K562 (cell line): Measurements from ENCODE around the gene SPATA25. TPM values are rescaled to one million over a fixed set of nuclear protein-coding genes. Genes with fewer than 3 reads are reported as not detected.

ENCODE experiments used
- CBX3 ChIP-seq, 2 experiments: IDR thresholded peaks; 1 replicate in 1 of 2; 2 replicates in 1 of 2; pipeline ENCODE4 v1.6.1; 2012; ENCODE audit warnings: inconsistent platforms in 2 of 2, low read length in 2 of 2, borderline replicate concordance in 1 of 2, control low read depth in 1 of 2
- CCNT2 ChIP-seq: IDR thresholded peaks from 2 replicates; pipeline ENCODE4 v1.6.1; 2011; ENCODE audit warnings: borderline replicate concordance, low read depth, mild to moderate bottlenecking, moderate library complexity, mixed read lengths, low read length; ENCODE audit not compliant: insufficient read length; ENCODE audit errors: extremely low read depth
- EGR1 ChIP-seq: fragments of 450-650 bp; conservative IDR thresholded peaks from 2 replicates; pipeline ENCODE4 v1.6.1; 2017; ENCODE audit warnings: mild to moderate bottlenecking
- GTF2E2 ChIP-seq: fragments of 200-800 bp; sonication (Bioruptor generic); IDR thresholded peaks from 2 replicates; pipeline ENCODE4 v1.6.1; 2016; ENCODE audit warnings: missing genetic modification characterization, missing compliant biosample characterization
- HDAC1 ChIP-seq, 2 experiments: fragments of 450-650 bp; IDR thresholded peaks; 2 replicates each; pipeline ENCODE4 v1.6.1; 2016 to 2017; ENCODE audit warnings: inconsistent platforms in 1 of 2, mild to moderate bottlenecking in 1 of 2, moderate library complexity in 1 of 2
- HDAC2 ChIP-seq: fragments of 450-650 bp; IDR thresholded peaks from 2 replicates; pipeline ENCODE4 v1.6.1; 2016; ENCODE audit warnings: mild to moderate bottlenecking
- KLF13 ChIP-seq: fragments of 450-650 bp; IDR thresholded peaks from 2 replicates; pipeline ENCODE4 v1.6.1; 2016; ENCODE audit warnings: missing genetic modification characterization, low read depth, mild to moderate bottlenecking, missing compliant biosample characterization, moderate library complexity, borderline replicate concordance
- KLF16 ChIP-seq: IDR thresholded peaks from 2 replicates; pipeline ENCODE4 v1.6.1; 2016; ENCODE audit warnings: antibody characterized with exemption
- LCOR ChIP-seq: sonication (generic); formaldehyde crosslinking; IDR thresholded peaks from 2 replicates; pipeline ENCODE4 v1.8.0; 2022; ENCODE audit warnings: mild to moderate bottlenecking, missing genetic modification reagents
- NR1H2 ChIP-seq: sonication (generic); formaldehyde crosslinking; IDR thresholded peaks from 2 replicates; pipeline ENCODE4 v1.4.0; 2020; ENCODE audit warnings: mild to moderate bottlenecking, missing genetic modification reagents
- NR4A1 ChIP-seq, 2 experiments: fragments of 250-450 bp in 1 of 2; fragments of 450-650 bp in 1 of 2; sonication (Bioruptor Pico) in 1 of 2; IDR thresholded peaks; 2 replicates each; pipeline versions ENCODE4 v1.4.0 to v1.6.1; 2016 to 2020; ENCODE audit warnings: mild to moderate bottlenecking in 2 of 2, missing compliant biosample characterization in 1 of 2, missing genetic modification characterization in 1 of 2, moderate library complexity in 1 of 2
- PML ChIP-seq: IDR thresholded peaks from 2 replicates; pipeline ENCODE4 v1.6.1; 2012; ENCODE audit warnings: low read length, inconsistent platforms
- SMC3 ChIP-seq: conservative IDR thresholded peaks from 2 replicates; pipeline ENCODE4 v1.6.1; 2011; ENCODE audit warnings: low read depth, low read length, improper control_type of control experiment; ENCODE audit not compliant: insufficient read depth
- SUPT5H ChIP-seq: fragments of 450-650 bp; IDR thresholded peaks from 2 replicates; pipeline ENCODE4 v1.6.1; 2016
- TAF9B ChIP-seq: fragments of 450-650 bp; IDR thresholded peaks from 2 replicates; pipeline ENCODE4 v1.6.1; 2018; ENCODE audit warnings: mild to moderate bottlenecking; ENCODE audit not compliant: partially characterized antibody
- TBP ChIP-seq: optimal IDR thresholded peaks from 2 replicates; pipeline ENCODE3; 2011; ENCODE audit warnings: low read depth, low read length, improper control_type of control experiment
- ZNF124 ChIP-seq: sonication (generic); formaldehyde crosslinking; IDR thresholded peaks from 2 replicates; pipeline ENCODE4 v1.8.1; 2022; ENCODE audit warnings: missing genetic modification reagents
- ZNF589 ChIP-seq: fragments of 200-800 bp; sonication (Bioruptor generic); IDR thresholded peaks from 2 replicates; pipeline ENCODE4 v1.6.1; 2016; ENCODE audit warnings: low read depth, missing genetic modification characterization, missing compliant biosample characterization
- ZNF764 ChIP-seq: fragments of 250-450 bp; sonication (Bioruptor Pico); IDR thresholded peaks from 2 replicates; pipeline ENCODE4 v1.4.0; 2020; ENCODE audit warnings: low read depth, mild to moderate bottlenecking, moderate library complexity
- polyA plus RNA-seq, 8 experiments: library from polyadenylated mRNA; depleted of rRNA in 4 of 8; stranded (reverse) in 5 of 8; unstranded in 3 of 8; fragments of >200 nt; fragmentation: Nextera tagmentation in 2 of 8; fragmentation: Illumina TruSeq in 1 of 8; extraction: Ambion mirVana in 2 of 8; extraction: Trizol in 1 of 8; gene quantifications; 2 replicates each; pipeline versions ENCODE4 v1.2.1 to v1.2.3, GENCODE V29; 2011 to 2014; ENCODE audit warnings: inconsistent platforms in 1 of 8, missing spikeins in 1 of 8
- total RNA-seq, 7 experiments: library from RNA; depleted of rRNA in 6 of 7; stranded (reverse); fragments of >200 nt in 6 of 7; fragmentation: Illumina TruSeq in 2 of 7; extraction: Trizol in 2 of 7; gene quantifications; 2 replicates each; pipeline versions ENCODE4 v1.2.1 to v1.2.3, GENCODE V29; 2011 to 2021; ENCODE audit warnings: low replicate concordance in 1 of 7
- TF ChIP-seq, protein P1 (sequence below): sonication (generic); IDR thresholded peaks from 2 replicates; pipeline ENCODE4 v1.6.1; 2016
- TF ChIP-seq, protein P2 (sequence below): sonication (generic); formaldehyde crosslinking; IDR thresholded peaks from 2 replicates; pipeline ENCODE4 v1.8.1; 2022; ENCODE audit warnings: missing genetic modification reagents
- TF ChIP-seq, protein P3 (sequence below), 2 experiments: fragments of 450-650 bp in 1 of 2; sonication (generic) in 1 of 2; formaldehyde crosslinking in 1 of 2; IDR thresholded peaks in 1 of 2; conservative IDR thresholded peaks in 1 of 2; 2 replicates each; pipeline versions ENCODE4 v1.6.1 to v1.8.1; 2016 to 2023; ENCODE audit warnings: mild to moderate bottlenecking in 2 of 2, moderate library complexity in 2 of 2, inconsistent platforms in 1 of 2, missing genetic modification reagents in 1 of 2

The SPATA25 gene
- total and polyA plus RNA-seq, 9 of the 15 experiments (the other 6 are each of a cell fraction or from before 2014, with no cell fraction given), result 0.21 to 0.95 (median 0.53) TPM; not detected in 3

DNA sequence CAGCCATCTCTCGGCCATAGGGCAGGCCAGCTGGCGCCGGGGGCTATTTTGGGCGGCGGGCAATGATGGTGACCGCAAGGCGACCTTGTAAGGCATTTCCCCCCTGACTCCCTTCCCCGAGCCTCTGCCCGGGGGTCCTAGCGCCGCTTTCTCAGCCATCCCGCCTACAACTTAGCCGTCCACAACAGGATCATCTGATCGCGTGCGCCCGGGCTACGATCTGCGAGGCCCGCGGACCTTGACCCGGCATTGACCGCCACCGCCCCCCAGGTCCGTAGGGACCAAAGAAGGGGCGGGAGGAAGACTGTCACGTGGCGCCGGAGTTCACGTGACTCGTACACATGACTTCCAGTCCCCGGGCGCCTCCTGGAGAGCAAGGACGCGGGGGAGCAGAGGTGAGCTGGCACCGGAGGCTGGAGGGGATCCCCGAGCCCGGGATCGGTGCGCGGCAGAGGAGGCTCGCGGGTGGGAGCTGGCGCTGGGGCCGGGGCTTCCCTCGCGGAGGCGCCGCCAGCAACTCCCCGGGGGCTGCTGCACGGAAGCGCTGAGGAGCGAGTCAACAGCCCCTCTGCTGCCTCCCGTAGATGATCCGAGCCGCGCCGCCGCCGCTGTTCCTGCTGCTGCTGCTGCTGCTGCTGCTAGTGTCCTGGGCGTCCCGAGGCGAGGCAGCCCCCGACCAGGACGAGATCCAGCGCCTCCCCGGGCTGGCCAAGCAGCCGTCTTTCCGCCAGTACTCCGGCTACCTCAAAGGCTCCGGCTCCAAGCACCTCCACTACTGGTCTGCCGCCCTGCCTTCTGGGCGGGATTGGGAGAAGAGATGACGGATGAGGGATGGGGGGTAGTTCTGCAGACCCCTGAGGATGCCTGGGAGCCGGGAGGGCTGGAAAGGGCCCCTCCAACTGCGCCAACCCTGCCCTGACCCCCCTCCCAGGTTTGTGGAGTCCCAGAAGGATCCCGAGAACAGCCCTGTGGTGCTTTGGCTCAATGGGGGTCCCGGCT, 3.9 kb upstream of the SPATA25 start, which contains the start of the genes CTSA and NEURL2 (continued):
- TF ChIP-seq, protein P1, sequence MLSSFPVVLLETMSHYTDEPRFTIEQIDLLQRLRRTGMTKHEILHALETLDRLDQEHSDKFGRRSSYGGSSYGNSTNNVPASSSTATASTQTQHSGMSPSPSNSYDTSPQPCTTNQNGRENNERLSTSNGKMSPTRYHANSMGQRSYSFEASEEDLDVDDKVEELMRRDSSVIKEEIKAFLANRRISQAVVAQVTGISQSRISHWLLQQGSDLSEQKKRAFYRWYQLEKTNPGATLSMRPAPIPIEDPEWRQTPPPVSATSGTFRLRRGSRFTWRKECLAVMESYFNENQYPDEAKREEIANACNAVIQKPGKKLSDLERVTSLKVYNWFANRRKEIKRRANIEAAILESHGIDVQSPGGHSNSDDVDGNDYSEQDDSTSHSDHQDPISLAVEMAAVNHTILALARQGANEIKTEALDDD, result no peak
- peak; percentile 80 for TF ChIP-seq KLF13 (tag)
- TF ChIP-seq, protein P2, sequence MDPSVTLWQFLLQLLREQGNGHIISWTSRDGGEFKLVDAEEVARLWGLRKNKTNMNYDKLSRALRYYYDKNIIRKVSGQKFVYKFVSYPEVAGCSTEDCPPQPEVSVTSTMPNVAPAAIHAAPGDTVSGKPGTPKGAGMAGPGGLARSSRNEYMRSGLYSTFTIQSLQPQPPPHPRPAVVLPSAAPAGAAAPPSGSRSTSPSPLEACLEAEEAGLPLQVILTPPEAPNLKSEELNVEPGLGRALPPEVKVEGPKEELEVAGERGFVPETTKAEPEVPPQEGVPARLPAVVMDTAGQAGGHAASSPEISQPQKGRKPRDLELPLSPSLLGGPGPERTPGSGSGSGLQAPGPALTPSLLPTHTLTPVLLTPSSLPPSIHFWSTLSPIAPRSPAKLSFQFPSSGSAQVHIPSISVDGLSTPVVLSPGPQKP (CRISPR knock-in tag), result no peak
- peak; percentile 73 to 99; a peak in 3 of 4 replicates for TF ChIP-seq HDAC1 (IDR thresholded peaks at IDR 0.05)
- peak; percentile 65; the same call in 1 of the 2 replicates for TF ChIP-seq SUPT5H
- peak in 1 of 2 experiments; percentile 16; a peak in 1 of 3 replicates for TF ChIP-seq CBX3 (IDR thresholded peaks at IDR 0.05; ENCODE audit: borderline replicate concordance in 1 of 2, low read length in 2 of 2)
- peak; percentile 65; the same call in 1 of the 2 replicates for TF ChIP-seq GTF2E2 (tag)
- peak; percentile 46; the same call in 1 of the 2 replicates for TF ChIP-seq KLF16
- 0 out of 2 replicates have a peak, but pooled peaks have one; percentile 2 for TF ChIP-seq ZNF589
- TF ChIP-seq TBP, result peak; percentile 83
- 0 out of 2 replicates have a peak, but pooled peaks have one; percentile 60 for TF ChIP-seq ZNF124 (CRISPR knock-in tag)
- no peak for TF ChIP-seq ZNF764 (CRISPR knock-in tag)
- peak; percentile 79 for TF ChIP-seq TAF9B
- peak; percentile 92 for TF ChIP-seq HDAC2
- TF ChIP-seq PML, result peak; percentile 65; the same call in 1 of the 2 replicates
- TF ChIP-seq NR1H2 (CRISPR knock-in tag), result peak; percentile 8; the same call in 1 of the 2 replicates
- TF ChIP-seq LCOR (CRISPR knock-in tag), result no peak
- no peak for TF ChIP-seq NR4A1 (CRISPR knock-in tag; IDR thresholded peaks at IDR 0.05)
- peak; percentile 56; the same call in 1 of the 2 replicates for TF ChIP-seq NR4A1 (tag; IDR thresholded peaks at IDR 0.05)
- TF ChIP-seq SMC3, result 0 out of 2 replicates have a peak, but pooled peaks have one; percentile 31
- peak; percentile 67 for TF ChIP-seq EGR1
- TF ChIP-seq, protein P3, sequence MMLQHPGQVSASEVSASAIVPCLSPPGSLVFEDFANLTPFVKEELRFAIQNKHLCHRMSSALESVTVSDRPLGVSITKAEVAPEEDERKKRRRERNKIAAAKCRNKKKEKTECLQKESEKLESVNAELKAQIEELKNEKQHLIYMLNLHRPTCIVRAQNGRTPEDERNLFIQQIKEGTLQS (IDR thresholded peaks at IDR 0.05), result peak; percentile 39
- TF ChIP-seq, protein P3 (CRISPR knock-in tag; conservative IDR thresholded peaks at IDR 0.05), result no peak
- TF ChIP-seq CCNT2, result peak; percentile 54
